HCT116 (cell line): ENCODE measurements around the gene CENATAC. TPM values are rescaled to one million over a fixed set of nuclear protein-coding genes. Genes with fewer than 3 reads are reported as not detected.

Experiments used
- ATAC-seq: fragments of 200-7000 bp; cut with Tn5 transposase; 2 replicates; pipeline ENCODE4 v1.9.1; 2020; ENCODE audit warnings: mild to moderate bottlenecking, moderate library complexity
- BruUV-seq: library from RNA; stranded (reverse); fragments of 400-500 nt; replicated peaks from 2 replicates; lab custom pipeline; 2021; lab: Mats Ljungman, UMichigan
- CTCF ChIA-PET: fragments of 300-600 bp; sonication (Branson Sonifier 250); formaldehyde crosslinking; loops from one replicate; lab custom pipeline; 2021; ENCODE audit warnings: antibody characterized with exemption; lab: Charles Lee
- POLR2A ChIA-PET: fragments of 300-600, 350-600 bp; sonication (Branson Sonifier 250); formaldehyde crosslinking; loops from one replicate; lab custom pipeline; 2021; ENCODE audit warnings: antibody characterized with exemption; lab: Charles Lee
- RAD21 ChIA-PET, 2 experiments: fragments of 300-600 bp; sonication (Branson Sonifier 250); formaldehyde crosslinking; loops; one replicate each; lab custom pipeline; 2023; ENCODE audit warnings: low total read pairs in 2 of 2; ENCODE audit not compliant: uncharacterized antibody in 2 of 2, unreplicated experiment in 2 of 2, low non-redundant PET in 1 of 2; lab: Charles Lee
- DNase-seq: peaks from one replicate; pipeline ENCODE4 v3.0.0-alpha.2; 2010; ENCODE audit warnings: low read depth, low spot score
- H2AFZ ChIP-seq: fragments of 200-600 bp; shearing (Covaris generic), sonication (generic); 2 replicates; pipeline ENCODE4 v1.6.1; 2017; ENCODE audit warnings: low read depth, mixed run types, mixed read lengths, antibody characterized with exemption, low read length; ENCODE audit not compliant: poor library complexity, severe bottlenecking
- H3K27ac ChIP-seq: 2 replicates; pipeline ENCODE4 v1.5.1; 2012; ENCODE audit warnings: low read depth, low read length
- H3K27me3 ChIP-seq: fragments of 200-600 bp; sonication (generic); 2 replicates; pipeline ENCODE4 v1.6.1; 2016; ENCODE audit warnings: mixed run types, low read length, mixed read lengths; ENCODE audit not compliant: insufficient read depth
- H3K36me3 ChIP-seq, 2 experiments: fragments of 200-500 bp in 1 of 2; fragments of 200-600 bp in 1 of 2; sonication (Bioruptor generic) in 1 of 2; sonication (generic) in 1 of 2; 2 replicates each; pipeline versions ENCODE4 v1.5.1 to v1.6.1; 2014 to 2016; ENCODE audit warnings: low read length in 2 of 2, inconsistent platforms in 1 of 2, mixed read lengths in 1 of 2, mixed run types in 1 of 2; ENCODE audit not compliant: insufficient read depth in 2 of 2, control insufficient read depth in 1 of 2
- H3K4me1 ChIP-seq, 2 experiments: fragments of 200-600 bp in 1 of 2; sonication (generic) in 1 of 2; 2 replicates each; pipeline versions ENCODE4 v1.5.1 to v1.6.1; 2012 to 2017; ENCODE audit warnings: low read length in 2 of 2, inconsistent platforms in 1 of 2, mild to moderate bottlenecking in 1 of 2, mixed read lengths in 1 of 2, mixed run types in 1 of 2, moderate library complexity in 1 of 2; ENCODE audit not compliant: insufficient read depth in 2 of 2, control insufficient read depth in 1 of 2
- H3K4me2 ChIP-seq: fragments of 200-600 bp; sonication (generic); 2 replicates; pipeline ENCODE4 v1.6.1; 2017; ENCODE audit warnings: mixed run types, low read length, mixed read lengths
- H3K4me3 ChIP-seq, 2 experiments: fragments of 200-600 bp in 1 of 2; sonication (generic) in 1 of 2; replicated peaks in 1 of 2; 2 replicates each; pipeline ENCODE4 v1.5.1; 2011 to 2016; ENCODE audit warnings: low read length in 2 of 2, control low read depth in 1 of 2, low read depth in 1 of 2, mild to moderate bottlenecking in 1 of 2, mixed read lengths in 1 of 2, mixed run types in 1 of 2
- H3K79me2 ChIP-seq: fragments of 200-600 bp; sonication (generic); 2 replicates; pipeline ENCODE4 v1.6.1; 2017; ENCODE audit warnings: mild to moderate bottlenecking, mixed run types, low read length, moderate library complexity, mixed read lengths; ENCODE audit not compliant: insufficient read depth
- H3K9ac ChIP-seq: fragments of 200-600 bp; sonication (generic); 2 replicates; pipeline ENCODE4 v1.6.1; 2016; ENCODE audit warnings: low read length, mixed read lengths
- H3K9me2 ChIP-seq: fragments of 200-600 bp; sonication (generic), shearing (Covaris generic); 2 replicates; pipeline ENCODE4 v1.6.1; 2017; ENCODE audit warnings: mixed run types, mild to moderate bottlenecking, moderate library complexity; ENCODE audit not compliant: insufficient read depth
- H3K9me3 ChIP-seq, 2 experiments: fragments of 200-500 bp in 1 of 2; fragments of 200-600 bp in 1 of 2; sonication (Bioruptor generic) in 1 of 2; sonication (generic) in 1 of 2; 2 replicates each; pipeline ENCODE4 v1.6.1; 2014 to 2017; ENCODE audit warnings: low read length in 2 of 2, mixed read lengths in 2 of 2, inconsistent platforms in 1 of 2, low read depth in 1 of 2, mild to moderate bottlenecking in 1 of 2, mixed run types in 1 of 2, moderate library complexity in 1 of 2; ENCODE audit not compliant: control insufficient read depth in 1 of 2, insufficient read depth in 1 of 2
- H4K20me1 ChIP-seq: fragments of 200-600 bp; sonication (generic), shearing (Covaris generic); 2 replicates; pipeline ENCODE4 v1.6.1; 2017; ENCODE audit warnings: mixed run types, mild to moderate bottlenecking, moderate library complexity; ENCODE audit not compliant: insufficient read depth
- CEBPB ChIP-seq: IDR thresholded peaks from 2 replicates; pipeline ENCODE4 v1.6.1; 2012; ENCODE audit warnings: low read depth
- EGR1 ChIP-seq: IDR thresholded peaks from 2 replicates; pipeline ENCODE4 v1.6.1; 2012; ENCODE audit warnings: low read depth
- ELF1 ChIP-seq: IDR thresholded peaks from 2 replicates; pipeline ENCODE4 v1.6.1; 2012; ENCODE audit warnings: low read depth, borderline replicate concordance
- EZH2phosphoT487 ChIP-seq: fragments of 200-600 bp; IDR thresholded peaks from 2 replicates; pipeline ENCODE4 v1.6.1; 2018; ENCODE audit warnings: antibody characterized with exemption, borderline replicate concordance
- FOSL1 ChIP-seq: IDR thresholded peaks from 2 replicates; pipeline ENCODE4 v1.6.1; 2012; ENCODE audit warnings: low read depth
- JUND ChIP-seq: IDR thresholded peaks from 2 replicates; pipeline ENCODE4 v1.6.1; 2012
- RAD21 ChIP-seq: IDR thresholded peaks from 2 replicates; pipeline ENCODE4 v1.6.1; 2012; ENCODE audit warnings: low read depth, mild to moderate bottlenecking
- REST ChIP-seq: IDR thresholded peaks from 2 replicates; pipeline ENCODE4 v1.6.1; 2012; ENCODE audit warnings: low read depth
- SP1 ChIP-seq: IDR thresholded peaks from 2 replicates; pipeline ENCODE4 v1.6.1; 2012; ENCODE audit warnings: low read depth
- SRF ChIP-seq: IDR thresholded peaks from 2 replicates; pipeline ENCODE4 v1.6.1; 2012; ENCODE audit warnings: low read depth
- YY1 ChIP-seq: IDR thresholded peaks from 2 replicates; pipeline ENCODE4 v1.6.1; 2011; ENCODE audit warnings: low read length, low read depth, moderate library complexity, mild to moderate bottlenecking; ENCODE audit not compliant: insufficient replicate concordance; ENCODE audit errors: extremely low read depth
- intact Hi-C: fragments of 100-400 bp; cut with micrococcal nuclease; formaldehyde crosslinking; loops from 2 replicates; pipeline ENCODE4 v1.10.0; 2022
- total RNA-seq: library from RNA; stranded (reverse); gene quantifications from one replicate; pipeline ENCODE4 v1.2.1, GENCODE V29; 2021; ENCODE audit not compliant: unreplicated experiment
- TF ChIP-seq, protein P1 (sequence below): IDR thresholded peaks from 2 replicates; pipeline ENCODE4 v1.6.1; 2011; ENCODE audit warnings: mild to moderate bottlenecking, low read length, moderate library complexity; ENCODE audit not compliant: insufficient replicate concordance; ENCODE audit errors: extremely low read depth
- TF ChIP-seq, protein P2 (sequence below), 3 experiments: fragments of 200-600 bp in 1 of 3; sonication (generic) in 1 of 3; IDR thresholded peaks in 2 of 3; conservative IDR thresholded peaks in 1 of 3; 2 replicates each; pipeline ENCODE4 v1.5.1; 2012 to 2017; ENCODE audit warnings: low read depth in 2 of 3, low read length in 2 of 3, antibody characterized with exemption in 1 of 3, borderline replicate concordance in 1 of 3, control low read depth in 1 of 3, mild to moderate bottlenecking in 1 of 3, mixed read lengths in 1 of 3, mixed run types in 1 of 3, moderate library complexity in 1 of 3; ENCODE audit not compliant: insufficient read depth in 1 of 3

Gene CENATAC
- total RNA-seq, 1 experiment from 2014 or later = 28.9 TPM

DNA sequence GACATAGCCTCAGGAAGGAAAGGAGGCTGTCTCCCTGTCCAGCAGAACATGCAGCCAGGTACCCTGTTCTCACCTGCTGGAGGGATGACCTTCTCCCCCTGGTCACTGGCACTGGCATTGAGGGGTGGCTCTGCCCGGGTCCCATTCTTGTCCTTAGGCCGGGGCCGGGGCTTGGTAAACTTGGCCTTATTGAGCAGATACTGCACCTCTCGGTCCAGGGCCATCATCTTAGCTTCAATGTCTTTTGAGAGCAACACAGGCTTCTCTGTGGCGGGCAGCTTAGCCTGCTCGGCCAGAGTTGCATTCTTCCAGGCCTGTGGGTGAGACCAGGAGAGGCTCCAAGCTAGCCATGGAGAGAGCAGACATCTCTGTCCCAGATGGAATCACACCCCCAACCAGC, 48.6 kb downstream of the CENATAC start:
- BruUV-seq = no TSS peak
- H3K27ac ChIP-seq = no peak overlapping the region
- intact Hi-C loops = no loop called here
- H3K79me2 ChIP-seq = no peaks in the 10 kb centered on the region
- no peak overlapping the region for H3K9ac ChIP-seq
- RAD21 ChIA-PET = no interaction called here
- DNase-seq (no peak), ATAC-seq (no peak)
- no peak overlapping the region for H3K4me3 ChIP-seq
- H3K4me1 ChIP-seq = no peaks in the 10 kb centered on the region
- no peak for TF ChIP-seq CEBPB
- no peak for TF ChIP-seq YY1
- no peak for TF ChIP-seq EGR1
- TF ChIP-seq JUND = no peak
- TF ChIP-seq SRF = no peak
- no peak for TF ChIP-seq REST
- no peak for TF ChIP-seq SP1
- no peak for TF ChIP-seq ELF1
- no peak for TF ChIP-seq FOSL1
- no peak for TF ChIP-seq RAD21
- TF ChIP-seq EZH2phosphoT487 = no peak
- TF ChIP-seq, protein P1, sequence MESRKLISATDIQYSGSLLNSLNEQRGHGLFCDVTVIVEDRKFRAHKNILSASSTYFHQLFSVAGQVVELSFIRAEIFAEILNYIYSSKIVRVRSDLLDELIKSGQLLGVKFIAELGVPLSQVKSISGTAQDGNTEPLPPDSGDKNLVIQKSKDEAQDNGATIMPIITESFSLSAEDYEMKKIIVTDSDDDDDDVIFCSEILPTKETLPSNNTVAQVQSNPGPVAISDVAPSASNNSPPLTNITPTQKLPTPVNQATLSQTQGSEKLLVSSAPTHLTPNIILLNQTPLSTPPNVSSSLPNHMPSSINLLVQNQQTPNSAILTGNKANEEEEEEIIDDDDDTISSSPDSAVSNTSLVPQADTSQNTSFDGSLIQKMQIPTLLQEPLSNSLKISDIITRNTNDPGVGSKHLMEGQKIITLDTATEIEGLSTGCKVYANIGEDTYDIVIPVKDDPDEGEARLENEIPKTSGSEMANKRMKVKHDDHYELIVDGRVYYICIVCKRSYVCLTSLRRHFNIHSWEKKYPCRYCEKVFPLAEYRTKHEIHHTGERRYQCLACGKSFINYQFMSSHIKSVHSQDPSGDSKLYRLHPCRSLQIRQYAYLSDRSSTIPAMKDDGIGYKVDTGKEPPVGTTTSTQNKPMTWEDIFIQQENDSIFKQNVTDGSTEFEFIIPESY = no peak
- TF ChIP-seq, protein P2, sequence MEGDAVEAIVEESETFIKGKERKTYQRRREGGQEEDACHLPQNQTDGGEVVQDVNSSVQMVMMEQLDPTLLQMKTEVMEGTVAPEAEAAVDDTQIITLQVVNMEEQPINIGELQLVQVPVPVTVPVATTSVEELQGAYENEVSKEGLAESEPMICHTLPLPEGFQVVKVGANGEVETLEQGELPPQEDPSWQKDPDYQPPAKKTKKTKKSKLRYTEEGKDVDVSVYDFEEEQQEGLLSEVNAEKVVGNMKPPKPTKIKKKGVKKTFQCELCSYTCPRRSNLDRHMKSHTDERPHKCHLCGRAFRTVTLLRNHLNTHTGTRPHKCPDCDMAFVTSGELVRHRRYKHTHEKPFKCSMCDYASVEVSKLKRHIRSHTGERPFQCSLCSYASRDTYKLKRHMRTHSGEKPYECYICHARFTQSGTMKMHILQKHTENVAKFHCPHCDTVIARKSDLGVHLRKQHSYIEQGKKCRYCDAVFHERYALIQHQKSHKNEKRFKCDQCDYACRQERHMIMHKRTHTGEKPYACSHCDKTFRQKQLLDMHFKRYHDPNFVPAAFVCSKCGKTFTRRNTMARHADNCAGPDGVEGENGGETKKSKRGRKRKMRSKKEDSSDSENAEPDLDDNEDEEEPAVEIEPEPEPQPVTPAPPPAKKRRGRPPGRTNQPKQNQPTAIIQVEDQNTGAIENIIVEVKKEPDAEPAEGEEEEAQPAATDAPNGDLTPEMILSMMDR (IDR thresholded peaks at IDR 0.05 in 2 of 3, conservative IDR thresholded peaks at IDR 0.05 in 1 of 3; ENCODE audit: borderline replicate concordance in 1 of 3, insufficient read depth in 1 of 3, low read depth in 2 of 3, low read length in 2 of 3) = no peak
- CTCF ChIA-PET = no interaction called here
- POLR2A ChIA-PET = no interaction called here
- H4K20me1 ChIP-seq = no peaks in the 10 kb centered on the region
- H3K4me2 ChIP-seq = no peak overlapping the region
- no peaks in the 10 kb centered on the region for H3K9me3 ChIP-seq
- peaks cover 43% of the 10 kb centered on the region in 2 experiments for H3K36me3 ChIP-seq
- no peaks in the 10 kb centered on the region for H3K9me2 ChIP-seq
- no peaks in the 10 kb centered on the region for H3K27me3 ChIP-seq
- no peak overlapping the region for H2AFZ ChIP-seq
